ENCODE data around the gene GPHN.

GRCh38 chr14:66923251-66923650, 415.3 kb downstream of the GPHN start:
- TF ChIP-seq MXI1 (IDR thresholded peaks at IDR 0.05; ENCODE audit: borderline replicate concordance, low read depth, low read length) (no peak), CTCF (conservative IDR thresholded peaks at IDR 0.05; ENCODE audit: low read depth, low read length) (no peak), CHD1 (IDR thresholded peaks at IDR 0.05; ENCODE audit: low read depth, low read length) (no peak), CEBPB (IDR thresholded peaks at IDR 0.05; ENCODE audit: low read depth, low read length) (no peak), POLR2A (IDR thresholded peaks at IDR 0.05; ENCODE audit: low read depth, low read length) (no peak)
